Kidney tubule cell (primary cell): ENCODE measurements around the gene TM7SF3.
A peak's percentile ranks its signal among the peaks of the same experiment; 100 is the strongest.
"Not testable (repeated sequence)": the region's sequence is repeated elsewhere in the genome, so short reads cannot be mapped to it uniquely, and the experiment has no call there.

ENCODE experiments used
- DNase-seq: peaks from one replicate; pipeline ENCODE4 v3.0.0-alpha.2; 2018; ENCODE audit warnings: low spot score

TM7SF3 gene

DNA sequence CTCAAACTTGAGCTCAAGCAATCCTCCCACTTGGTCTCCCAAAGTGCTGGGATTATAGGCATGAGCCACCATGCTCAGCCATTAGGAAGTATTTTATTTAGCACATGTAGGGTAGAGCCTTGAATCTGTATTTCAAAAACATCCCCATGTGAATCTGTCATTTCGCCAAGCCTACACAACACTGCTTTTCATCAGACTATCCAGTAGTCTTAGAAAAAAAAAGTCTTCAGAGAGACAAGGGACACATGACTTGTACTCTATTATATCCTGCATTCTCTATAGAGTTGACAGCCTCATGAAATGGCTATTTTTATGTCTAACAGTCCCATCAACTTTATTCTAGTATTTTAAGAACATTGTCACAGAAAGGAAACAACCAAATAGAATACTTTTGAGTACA is 35.4 kb downstream of the TM7SF3 start:
- no peak for DNase-seq

DNA sequence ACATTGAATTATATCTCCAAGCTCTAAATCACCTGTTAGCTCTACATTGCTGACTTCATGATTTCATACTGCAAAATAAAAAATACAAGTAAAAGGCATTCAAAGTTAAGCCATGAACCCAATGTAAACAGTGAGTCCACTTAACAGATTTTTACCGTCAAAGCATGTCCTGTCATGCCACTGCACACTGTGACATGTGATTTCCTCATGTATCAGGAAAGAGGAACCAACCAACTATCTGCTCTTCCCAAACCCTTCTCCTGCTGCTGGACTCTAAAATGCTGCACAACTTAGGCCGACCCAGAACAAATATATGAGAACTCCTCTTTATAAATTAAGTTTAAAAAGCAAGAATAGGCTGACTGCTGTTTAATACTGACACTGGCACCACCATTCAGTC is 37.5 kb downstream of the TM7SF3 start:
- no peak for DNase-seq

GRCh38 chr12:26971963-26972362 is 42.2 kb downstream of the TM7SF3 start:
- DNase-seq = no peak

GRCh38 chr12:26970136-26970535 is 44.0 kb downstream of the TM7SF3 start:
- DNase-seq = no peak

DNA sequence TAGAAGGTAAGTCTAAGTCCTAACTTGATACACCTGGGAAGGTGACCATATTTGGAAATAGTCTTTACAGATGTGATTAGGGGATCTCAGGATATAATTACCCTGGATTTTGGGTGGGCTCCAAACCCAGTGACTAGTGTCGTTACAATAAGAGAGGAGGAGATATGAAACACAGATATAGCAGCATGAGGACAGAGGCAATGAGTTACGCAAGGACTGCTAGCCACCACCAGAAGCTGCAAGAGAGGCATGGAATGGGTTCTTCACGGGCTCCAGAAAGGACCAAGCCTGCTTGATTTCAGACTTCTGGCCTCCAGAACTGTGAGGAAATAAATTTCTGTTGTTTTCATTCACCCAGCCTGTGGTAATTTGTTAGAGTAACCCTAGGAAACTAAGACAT is 47.3 kb downstream of the TM7SF3 start:
- DNase-seq = no peak

DNA sequence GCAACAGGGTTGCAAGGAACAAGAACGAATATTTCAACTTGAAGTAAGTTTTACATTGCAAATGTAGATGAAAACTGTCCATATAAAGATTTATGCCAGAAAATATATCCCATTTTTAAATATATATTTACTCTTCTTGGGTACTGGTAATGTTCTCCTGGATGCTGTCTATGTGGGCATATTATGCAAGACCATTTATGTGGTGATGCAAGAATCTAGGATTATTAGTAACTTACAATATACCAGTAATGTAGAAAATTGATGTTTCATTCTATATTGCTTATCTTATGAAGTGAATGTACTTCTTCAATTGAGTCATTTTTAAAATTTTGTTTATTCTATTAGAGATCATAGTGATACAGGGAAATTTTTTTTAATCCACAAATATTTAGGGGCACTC is 50.8 kb downstream of the TM7SF3 start:
- no peak for DNase-seq

DNA sequence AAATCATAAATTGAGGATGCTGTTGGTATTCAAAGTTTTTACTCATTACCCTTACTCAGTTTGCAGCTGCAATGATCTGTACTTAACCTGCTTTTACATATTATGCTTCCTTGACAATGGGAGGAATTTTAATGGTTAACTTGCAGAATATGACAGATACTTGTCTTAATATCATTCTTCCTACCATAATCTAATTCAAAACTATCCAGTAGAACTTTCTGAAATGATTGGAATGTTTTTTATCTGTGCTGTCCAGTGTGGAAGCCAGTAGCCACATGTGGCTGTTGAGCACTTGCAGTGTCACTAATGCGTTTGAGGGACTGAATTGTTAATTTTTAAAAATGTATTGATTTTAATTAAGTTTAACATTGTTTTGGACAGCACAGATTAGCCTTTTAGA is 52.4 kb downstream of the TM7SF3 start:
- DNase-seq = no peak

GRCh38 chr12:26961391-26961790 is 52.8 kb downstream of the TM7SF3 start:
- not testable (repeated sequence) for DNase-seq

DNA sequence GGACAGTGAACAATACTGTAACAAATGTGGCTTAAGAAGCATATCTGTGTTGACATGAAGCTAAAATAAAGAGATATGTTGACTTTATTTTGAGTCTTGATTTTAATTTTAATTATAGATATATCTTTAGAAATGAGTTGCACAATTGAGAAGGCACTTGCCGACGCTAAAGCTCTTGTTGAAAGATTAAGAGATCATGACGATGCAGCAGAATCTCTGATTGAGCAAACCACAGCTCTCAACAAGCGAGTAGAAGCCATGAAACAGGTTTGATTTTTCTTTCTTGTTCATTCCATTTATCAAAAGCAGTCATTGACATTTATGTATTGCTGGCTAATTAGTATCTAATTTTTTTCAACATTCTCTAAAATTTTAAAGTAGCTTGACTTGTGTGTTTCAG is 60.2 kb downstream of the TM7SF3 start:
- no peak for DNase-seq

DNA sequence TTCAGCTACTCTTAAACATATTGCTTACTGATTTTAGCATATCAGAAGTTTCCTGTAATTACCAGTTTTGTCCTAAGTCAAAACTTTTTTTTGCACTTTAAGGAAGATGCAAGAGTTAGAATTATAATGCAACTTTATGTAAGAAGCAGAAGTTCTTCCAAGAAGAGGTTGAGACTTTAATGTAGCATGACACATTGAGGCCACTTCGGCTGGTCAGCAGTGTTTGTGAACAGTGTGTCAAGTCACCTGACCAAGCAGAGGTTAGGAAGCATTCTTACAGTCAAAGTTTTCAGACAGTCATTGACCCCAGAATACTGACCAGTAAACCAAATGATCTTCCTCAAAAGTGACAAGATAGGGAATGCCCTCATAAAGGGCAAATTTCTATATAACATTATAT is 60.7 kb downstream of the TM7SF3 start:
- peak; percentile 44 for DNase-seq

DNA sequence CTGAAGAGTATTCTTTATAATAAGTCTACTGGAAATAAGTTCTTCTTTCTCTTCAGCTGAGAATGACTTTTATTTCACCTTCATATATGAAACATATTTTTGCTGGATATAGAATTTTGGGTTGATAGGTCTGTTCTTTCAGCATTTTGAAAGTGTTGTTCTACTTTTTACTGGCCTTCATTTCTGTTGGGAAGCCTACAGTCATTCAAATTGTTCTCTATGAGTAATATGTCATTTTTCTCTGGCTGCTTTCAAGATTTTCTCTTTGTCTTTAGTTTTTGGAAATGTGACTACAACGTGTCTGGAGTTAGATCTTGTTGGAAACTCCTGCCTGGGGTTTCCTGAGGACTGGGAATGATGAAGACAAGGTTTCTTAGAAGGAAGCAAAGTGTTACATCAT is 65.9 kb downstream of the TM7SF3 start:
- no peak for DNase-seq

DNA sequence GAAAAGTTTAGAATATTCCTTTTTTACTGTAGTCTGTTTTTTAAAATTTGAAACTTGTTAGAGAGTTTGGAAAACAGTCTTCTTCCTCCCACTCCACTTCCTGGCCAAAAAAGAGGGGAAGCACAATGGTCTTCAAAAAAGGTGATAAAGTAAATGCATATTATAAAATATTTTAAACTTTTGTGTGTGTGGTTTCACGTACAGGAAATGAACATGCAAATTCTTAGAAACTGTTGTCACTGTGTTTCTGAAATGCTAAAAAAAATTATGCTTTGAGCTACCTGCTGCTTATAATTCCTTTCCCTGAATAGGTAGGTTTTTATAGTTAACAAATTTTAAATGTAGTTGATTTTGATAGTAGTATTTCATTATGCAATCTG is 73.0 kb downstream of the TM7SF3 start:
- no peak for DNase-seq

GRCh38 chr12:26940516-26941214 is 73.5 kb downstream of the TM7SF3 start:
- no peak for DNase-seq

DNA sequence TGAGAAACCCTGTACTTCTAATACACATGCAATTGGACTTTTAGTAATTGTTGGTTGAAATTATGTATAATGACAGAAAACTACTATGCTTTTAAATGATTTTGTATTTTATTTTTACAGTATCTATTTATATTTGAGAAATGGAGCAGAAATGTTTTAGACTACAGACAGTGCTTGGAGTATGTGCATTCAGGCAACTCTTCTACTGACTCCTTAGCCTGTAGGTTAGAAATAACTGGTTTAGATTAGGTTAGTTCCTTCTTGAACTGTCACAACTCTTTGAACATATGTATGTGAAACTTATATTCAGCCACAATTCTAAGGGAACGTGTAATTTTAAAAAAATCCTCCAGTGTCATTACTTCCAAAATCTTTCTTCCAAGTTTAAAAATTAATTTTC is 74.2 kb downstream of the TM7SF3 start:
- no peak for DNase-seq

- no peak for DNase-seq
These were observed 74.9 kb downstream of the TM7SF3 start for GRCh38 chr12:26939192-26939832.

GRCh38 chr12:26938701-26939062 is 75.5 kb downstream of the TM7SF3 start:
- no peak for DNase-seq

DNA sequence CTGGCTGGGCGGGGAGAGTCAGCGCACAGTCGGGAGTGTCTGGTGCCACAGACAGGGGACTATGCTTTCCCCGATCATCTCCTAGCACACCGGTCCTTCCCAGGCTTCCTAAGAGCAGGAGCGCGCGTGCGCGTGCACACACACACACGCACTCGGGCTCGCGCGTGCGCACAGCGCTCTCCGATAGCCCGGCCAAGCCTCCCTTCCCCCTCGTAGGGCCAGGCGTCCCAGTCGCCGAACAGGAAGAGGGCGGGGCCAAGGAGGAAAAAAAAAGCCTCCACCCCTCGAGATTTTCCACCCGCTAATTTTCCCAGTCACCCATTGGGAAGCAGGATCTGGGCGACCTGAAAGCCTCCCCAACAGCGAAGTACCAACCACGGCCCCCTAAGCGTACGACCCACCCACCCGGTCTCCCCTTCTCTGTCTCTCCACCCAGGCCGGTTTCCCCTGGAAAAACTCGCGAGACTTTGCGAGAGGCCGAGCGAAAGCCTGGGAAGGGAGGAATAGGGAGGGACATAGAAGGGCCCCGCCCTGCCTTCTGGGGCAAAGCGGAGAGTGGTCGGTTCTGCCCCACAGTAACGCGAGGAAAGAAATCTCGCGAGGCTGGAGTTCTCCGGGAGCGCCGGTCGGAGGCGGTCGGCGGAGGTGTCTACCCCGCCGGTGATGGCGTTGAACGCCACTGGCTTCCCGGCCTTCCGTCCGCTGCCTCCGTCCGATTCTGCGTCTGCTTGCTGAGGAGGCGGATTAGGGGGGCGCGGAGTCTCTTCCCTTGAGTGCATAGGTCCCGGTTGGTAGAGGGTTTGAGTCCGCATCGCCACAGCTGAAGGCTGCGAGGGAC is 76.1 kb downstream of the TM7SF3 start, which contains the start of the genes FGFR1OP2 and INTS13:
FGFR1OP2 (plus strand) TSS at position 608 of the 838 bp plus-strand sequence. CDS start 15,689 bp downstream, outside the sequence.
INTS13 (minus strand) TSS at position 119 of the 838 bp plus-strand sequence. CDS start 1,178 bp downstream, outside the sequence.
- DNase-seq = peak; percentile 99

DNA sequence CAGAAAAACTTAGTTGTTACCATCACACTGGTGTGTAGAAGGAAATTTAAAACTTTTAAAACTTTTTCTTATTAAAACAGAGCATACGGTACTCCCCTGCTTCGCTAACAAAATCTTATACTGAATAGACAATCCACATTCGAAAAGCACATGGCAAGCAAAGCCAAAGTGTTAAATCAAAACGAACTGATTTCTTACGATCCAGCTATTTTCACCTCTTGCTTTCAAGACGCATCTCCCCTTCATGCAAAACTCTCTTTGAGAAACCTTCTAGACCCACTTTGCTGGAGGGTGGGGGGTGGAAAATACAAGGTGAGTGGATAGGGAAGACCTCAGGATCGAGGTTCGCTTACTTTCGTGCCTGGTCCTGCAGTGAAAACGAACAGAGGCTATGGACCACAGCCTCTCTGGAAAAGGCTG is 76.7 kb downstream of the TM7SF3 start:
- DNase-seq = peak; percentile 8

GRCh38 chr12:26936559-26937442 is 77.4 kb downstream of the TM7SF3 start:
- no peak for DNase-seq

GRCh38 chr12:26935636-26936378 is 78.4 kb downstream of the TM7SF3 start:
- no peak for DNase-seq

DNA sequence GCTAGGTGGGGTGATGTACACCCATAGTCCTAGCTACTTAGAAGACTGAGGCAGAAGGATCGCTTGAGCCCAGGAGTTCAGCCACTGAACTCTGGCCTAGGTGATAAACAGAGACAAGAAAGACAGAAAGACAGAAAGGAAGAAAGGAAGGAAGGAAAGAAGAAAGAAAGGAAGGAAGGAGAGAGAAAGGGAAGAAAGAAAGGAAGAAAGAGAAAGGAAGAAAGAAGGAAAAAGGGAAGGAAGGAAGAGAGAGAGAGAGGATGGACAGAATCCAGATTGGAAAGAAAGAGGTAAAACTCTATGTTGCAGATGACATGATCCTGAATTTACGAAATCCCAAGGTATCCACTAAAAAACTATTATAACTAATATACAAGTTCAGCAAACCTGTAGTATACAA is 84.6 kb downstream of the TM7SF3 start:
- no peak for DNase-seq
